Stimulated activated CD8-positive, alpha-beta memory T cell treated with anti-CD3 and anti-CD28 coated beads, Interleukin-7, amount 100 ng/mL, for 48 hours (primary cell): ENCODE data around the gene CADM2.

Experiments
- DNase-seq, 2 donors: peaks; one replicate each; pipeline ENCODE4 v3.0.0-alpha.2; 2020; ENCODE audit warnings: low read depth in 1 of 2; ENCODE audit errors: extremely low read depth in 1 of 2

CADM2 gene

GRCh38 chr3:85760342-85760741 is 801.6 kb downstream of the CADM2 start:
- DNase-seq, result no peak

GRCh38 chr3:85780806-85781205 is 822.0 kb downstream of the CADM2 start:
- no peak for DNase-seq

GRCh38 chr3:85781806-85782205 is 823.0 kb downstream of the CADM2 start:
- no peak for DNase-seq

- no peak for DNase-seq
Observed at GRCh38 chr3:85783291-85783690, 824.5 kb downstream of the CADM2 start.

- no peak for DNase-seq
Observed at GRCh38 chr3:85785766-85786165, 827.0 kb downstream of the CADM2 start.

- DNase-seq, result no peak
Observed at GRCh38 chr3:85790445-85791030, 831.7 kb downstream of the CADM2 start.

GRCh38 chr3:85796140-85796539 is 837.4 kb downstream of the CADM2 start:
- DNase-seq, result no peak

- no peak for DNase-seq
Observed at GRCh38 chr3:85800676-85801075, 841.9 kb downstream of the CADM2 start.

- no peak for DNase-seq
Observed at GRCh38 chr3:85801955-85802354, 843.2 kb downstream of the CADM2 start.

- no peak for DNase-seq
Observed at GRCh38 chr3:85808755-85809154, 850.0 kb downstream of the CADM2 start.

- no peak for DNase-seq
Observed at GRCh38 chr3:85821130-85821756, 862.5 kb downstream of the CADM2 start.

GRCh38 chr3:85835857-85836440 is 877.2 kb downstream of the CADM2 start:
- no peak for DNase-seq

- DNase-seq, result no peak
Observed at GRCh38 chr3:85837402-85837801, 878.6 kb downstream of the CADM2 start.

GRCh38 chr3:85838921-85839320 is 880.1 kb downstream of the CADM2 start:
- no peak for DNase-seq

GRCh38 chr3:85842081-85842480 is 883.3 kb downstream of the CADM2 start:
- no peak for DNase-seq

GRCh38 chr3:85846940-85847339 is 888.2 kb downstream of the CADM2 start:
- DNase-seq, result no peak

- no peak for DNase-seq
Observed at GRCh38 chr3:85851071-85851470, 892.3 kb downstream of the CADM2 start.

GRCh38 chr3:85853805-85854204 is 895.0 kb downstream of the CADM2 start:
- no peak for DNase-seq

- DNase-seq, result no peak
Observed at GRCh38 chr3:85862893-85863455, 904.2 kb downstream of the CADM2 start.

- no peak for DNase-seq
Observed at GRCh38 chr3:85864896-85865295, 906.1 kb downstream of the CADM2 start.

- DNase-seq, result no peak
Observed at GRCh38 chr3:85867072-85867471, 908.3 kb downstream of the CADM2 start.

- DNase-seq, result no peak
Observed at GRCh38 chr3:85875589-85875988, 916.8 kb downstream of the CADM2 start.
